Loucy (cell line): ENCODE results near the gene SHPK.

ENCODE experiments used
- H2AFZ ChIP-seq: fragments of 200-600 bp; sonication (generic); 2 replicates; pipeline ENCODE4 v1.6.0; 2016; ENCODE audit warnings: antibody characterized with exemption, mild to moderate bottlenecking, low read length, moderate library complexity
- H3F3A ChIP-seq: fragments of 200-600 bp; 2 replicates; pipeline ENCODE4 v1.6.0; 2016; ENCODE audit warnings: antibody characterized with exemption, low read depth, mild to moderate bottlenecking
- H3K27me3 ChIP-seq: fragments of 200-600 bp; sonication (generic); 2 replicates; pipeline ENCODE4 v1.6.1; 2014; ENCODE audit warnings: low read length, mild to moderate bottlenecking; ENCODE audit not compliant: insufficient read depth, poor library complexity, severe bottlenecking
- H3K36me3 ChIP-seq: fragments of 200-600 bp; sonication (generic); 2 replicates; pipeline ENCODE4 v1.6.1; 2016; ENCODE audit warnings: low read length; ENCODE audit not compliant: insufficient read depth
- H3K4me1 ChIP-seq: fragments of 200-600 bp; sonication (generic); 2 replicates; pipeline ENCODE4 v1.5.1; 2014; ENCODE audit warnings: low read length, mild to moderate bottlenecking; ENCODE audit not compliant: insufficient read depth, poor library complexity, severe bottlenecking
- H3K4me2 ChIP-seq: fragments of 200-600 bp; sonication (generic); 2 replicates; pipeline ENCODE4 v1.6.0; 2014; ENCODE audit warnings: antibody characterized with exemption, low read length, low read depth, mild to moderate bottlenecking; ENCODE audit not compliant: poor library complexity, severe bottlenecking
- H3K4me3 ChIP-seq: fragments of 200-600 bp; sonication (generic); 2 replicates; pipeline ENCODE4 v1.5.1; 2014; ENCODE audit warnings: low read length, mild to moderate bottlenecking, mixed read lengths; ENCODE audit not compliant: poor library complexity, severe bottlenecking
- H3K79me2 ChIP-seq: fragments of 200-600 bp; sonication (generic); 2 replicates; pipeline ENCODE4 v1.6.1; 2014; ENCODE audit warnings: low read length; ENCODE audit not compliant: insufficient read depth
- H3K9ac ChIP-seq: fragments of 200-600 bp; sonication (generic); 2 replicates; pipeline ENCODE4 v1.6.0; 2014; ENCODE audit warnings: mild to moderate bottlenecking, low read depth, low read length, moderate library complexity; ENCODE audit not compliant: poor library complexity, severe bottlenecking
- H3K9me2 ChIP-seq: fragments of 200-600 bp; sonication (generic); replicated peaks from 2 replicates; pipeline ENCODE4 v1.6.1; 2016; ENCODE audit warnings: low read depth, low read length, mixed read lengths
- H3K9me3 ChIP-seq: fragments of 200-600 bp; sonication (generic); 2 replicates; pipeline ENCODE4 v1.6.1; 2014; ENCODE audit warnings: mild to moderate bottlenecking, antibody characterized with exemption, low read length, low read depth; ENCODE audit not compliant: insufficient read depth
- H4K20me1 ChIP-seq: fragments of 200-600 bp; sonication (generic); 2 replicates; pipeline ENCODE4 v1.6.0; 2014; ENCODE audit warnings: antibody characterized with exemption, low read length, mild to moderate bottlenecking; ENCODE audit not compliant: insufficient read depth, poor library complexity, severe bottlenecking
- EZH2phosphoT487 ChIP-seq: fragments of 200-600 bp; IDR thresholded peaks from 2 replicates; pipeline ENCODE4 v1.6.1; 2018; ENCODE audit warnings: antibody characterized with exemption, mild to moderate bottlenecking, moderate library complexity, borderline replicate concordance
- TF ChIP-seq, protein P1 (sequence below): fragments of 200-600 bp; sonication (generic); conservative IDR thresholded peaks from 2 replicates; pipeline ENCODE4 v1.5.1; 2014; ENCODE audit warnings: mild to moderate bottlenecking, antibody characterized with exemption, low read length

The SHPK gene

DNA sequence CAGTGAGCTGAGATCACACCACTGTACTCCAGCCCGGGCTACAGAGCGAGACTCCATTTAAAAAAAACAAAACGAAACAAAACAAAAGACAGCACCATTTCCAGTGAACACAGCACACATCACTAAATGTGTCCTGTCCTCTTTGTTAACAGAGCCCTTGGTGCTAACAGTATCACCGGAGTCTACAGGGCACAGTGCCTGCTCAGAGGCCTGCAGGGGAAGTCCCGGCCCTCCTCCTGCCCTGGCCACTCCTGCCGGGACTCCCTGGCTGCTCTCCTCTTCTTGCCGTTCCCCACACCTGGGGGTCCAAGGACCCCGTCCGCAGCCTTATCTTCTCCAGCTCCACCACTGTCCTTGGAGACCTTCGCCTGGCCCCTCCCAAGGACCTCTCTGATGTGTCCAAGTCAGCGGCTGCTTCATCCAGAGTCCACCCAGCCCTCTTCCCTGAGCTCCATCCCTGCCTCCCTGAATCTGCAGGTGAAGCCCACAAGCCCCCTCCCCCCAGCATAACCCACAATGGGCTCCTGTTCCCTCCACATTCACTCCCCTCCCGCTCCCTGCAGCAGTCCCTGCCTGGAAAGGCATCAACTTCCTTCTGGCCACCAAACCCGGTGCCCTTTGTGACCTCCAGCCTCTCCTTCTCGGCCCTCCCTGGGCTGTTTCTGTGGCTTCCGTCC is 35.4 kb downstream of the SHPK start:
- H4K20me1 ChIP-seq = no peaks in the 10 kb centered on the region
- H3K9me3 ChIP-seq = no peaks in the 10 kb centered on the region
- H3K79me2 ChIP-seq = no peaks in the 10 kb centered on the region
- H3K9me2 ChIP-seq = no peaks in the 10 kb centered on the region
- no peaks in the 10 kb centered on the region for H3K4me1 ChIP-seq
- no peaks in the 10 kb centered on the region for H3F3A ChIP-seq
- no peaks in the 10 kb centered on the region for H3K36me3 ChIP-seq
- no peaks in the 10 kb centered on the region for H3K27me3 ChIP-seq
- no peak overlapping the region for H3K4me2 ChIP-seq
- H2AFZ ChIP-seq = no peak overlapping the region
- H3K9ac ChIP-seq = no peak overlapping the region
- H3K4me3 ChIP-seq = no peak overlapping the region
- TF ChIP-seq EZH2phosphoT487 = no peak
- TF ChIP-seq, protein P1, sequence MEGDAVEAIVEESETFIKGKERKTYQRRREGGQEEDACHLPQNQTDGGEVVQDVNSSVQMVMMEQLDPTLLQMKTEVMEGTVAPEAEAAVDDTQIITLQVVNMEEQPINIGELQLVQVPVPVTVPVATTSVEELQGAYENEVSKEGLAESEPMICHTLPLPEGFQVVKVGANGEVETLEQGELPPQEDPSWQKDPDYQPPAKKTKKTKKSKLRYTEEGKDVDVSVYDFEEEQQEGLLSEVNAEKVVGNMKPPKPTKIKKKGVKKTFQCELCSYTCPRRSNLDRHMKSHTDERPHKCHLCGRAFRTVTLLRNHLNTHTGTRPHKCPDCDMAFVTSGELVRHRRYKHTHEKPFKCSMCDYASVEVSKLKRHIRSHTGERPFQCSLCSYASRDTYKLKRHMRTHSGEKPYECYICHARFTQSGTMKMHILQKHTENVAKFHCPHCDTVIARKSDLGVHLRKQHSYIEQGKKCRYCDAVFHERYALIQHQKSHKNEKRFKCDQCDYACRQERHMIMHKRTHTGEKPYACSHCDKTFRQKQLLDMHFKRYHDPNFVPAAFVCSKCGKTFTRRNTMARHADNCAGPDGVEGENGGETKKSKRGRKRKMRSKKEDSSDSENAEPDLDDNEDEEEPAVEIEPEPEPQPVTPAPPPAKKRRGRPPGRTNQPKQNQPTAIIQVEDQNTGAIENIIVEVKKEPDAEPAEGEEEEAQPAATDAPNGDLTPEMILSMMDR = no peak

DNA sequence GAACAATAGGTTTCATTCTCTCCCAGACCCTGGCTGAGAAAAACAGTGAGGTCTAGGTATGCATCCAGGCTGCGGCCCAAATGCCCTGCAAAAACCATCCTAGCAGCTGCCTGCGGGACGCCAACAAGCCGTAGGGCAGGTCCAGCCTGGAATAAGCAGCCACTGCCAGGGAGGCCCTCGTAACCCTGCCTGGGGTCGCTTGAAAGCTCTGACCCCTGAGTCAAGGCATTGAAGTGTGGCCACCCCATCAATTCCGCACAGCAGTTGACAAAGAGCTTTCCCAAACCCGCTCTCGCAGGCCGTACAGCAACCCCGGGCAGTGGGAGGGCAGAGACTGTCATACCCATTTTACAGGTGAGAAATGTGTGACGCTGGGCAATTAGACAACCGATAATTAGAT is 38.0 kb downstream of the SHPK start:
- Histone ChIP-seq H3K9me2 (no peaks in the 10 kb centered on the region), H3K9me3 (no peaks in the 10 kb centered on the region), H3K9ac (no peak overlapping the region), H3K27me3 (no peaks in the 10 kb centered on the region), H3K4me1 (no peaks in the 10 kb centered on the region), H3K4me2 (no peak overlapping the region), H3F3A (no peaks in the 10 kb centered on the region), H3K4me3 (no peak overlapping the region), H3K79me2 (no peaks in the 10 kb centered on the region), H3K36me3 (no peaks in the 10 kb centered on the region), H4K20me1 (no peaks in the 10 kb centered on the region), H2AFZ (no peak overlapping the region)
- TF ChIP-seq EZH2phosphoT487 = no peak
- TF ChIP-seq, protein P1 = no peak

DNA sequence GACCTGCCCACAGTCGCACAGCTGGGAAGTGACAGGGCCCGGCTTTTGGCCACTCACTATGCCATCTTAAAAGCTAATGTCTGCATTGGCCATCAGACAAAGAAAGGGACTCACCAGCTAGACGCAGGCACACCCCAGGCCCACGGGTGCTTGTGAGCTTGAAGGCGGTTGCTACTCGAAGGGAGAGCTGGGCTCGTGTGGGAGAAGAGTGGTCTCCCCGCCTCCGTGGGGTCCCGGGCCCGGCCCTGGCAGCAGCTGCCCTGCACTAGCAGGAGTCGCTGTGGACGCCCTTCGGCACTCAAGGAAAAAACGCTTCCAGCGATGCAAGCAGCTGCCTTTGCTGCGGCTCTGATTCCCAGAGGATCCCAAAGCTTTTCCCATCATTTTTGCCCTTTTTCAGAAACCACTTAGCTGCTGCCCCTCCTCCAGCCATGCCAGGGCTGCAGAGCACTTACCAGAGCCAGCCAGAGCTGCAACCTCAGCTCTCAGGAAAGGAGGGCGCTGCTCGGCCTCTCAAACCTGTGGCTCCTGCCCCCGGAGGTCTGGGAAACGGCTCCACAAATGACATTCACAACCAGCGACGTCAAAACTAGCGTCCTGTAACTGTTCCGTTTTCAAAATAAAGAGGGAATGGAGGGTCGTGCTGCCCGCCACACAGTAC is 39.1 kb downstream of the SHPK start:
- no peaks in the 10 kb centered on the region for H4K20me1 ChIP-seq
- no peaks in the 10 kb centered on the region for H3K9me2 ChIP-seq
- TF ChIP-seq EZH2phosphoT487 = no peak
- H3K79me2 ChIP-seq = no peaks in the 10 kb centered on the region
- H3K4me3 ChIP-seq = no peak overlapping the region
- no peak overlapping the region for H3K9ac ChIP-seq
- H3K36me3 ChIP-seq = no peaks in the 10 kb centered on the region
- no peak overlapping the region for H3K4me2 ChIP-seq
- no peaks in the 10 kb centered on the region for H3F3A ChIP-seq
- H2AFZ ChIP-seq = no peak overlapping the region
- H3K27me3 ChIP-seq = no peaks in the 10 kb centered on the region
- H3K9me3 ChIP-seq = no peaks in the 10 kb centered on the region
- H3K4me1 ChIP-seq = no peaks in the 10 kb centered on the region
